Type B pancreatic cell (in vitro differentiated cells): ENCODE measurements around the gene KAZN. TPM values are rescaled to one million over a fixed set of nuclear protein-coding genes. Genes with fewer than 3 reads are reported as not detected.

ENCODE experiments used
- DNase-seq: peaks from one replicate; pipeline ENCODE4 v3.0.0; 2021; ENCODE audit warnings: mixed read lengths; ENCODE audit not compliant: unreplicated experiment; ENCODE audit errors: extremely low spot score
- H3K27ac Mint-ChIP-seq: 2 replicates; pipeline ENCODE4 v1.8.0; 2021; ENCODE audit warnings: mild to moderate bottlenecking, mixed read lengths
- H3K27me3 Mint-ChIP-seq: 2 replicates; pipeline ENCODE4 v1.8.0; 2021; ENCODE audit warnings: mixed read lengths
- H3K36me3 Mint-ChIP-seq: 2 replicates; pipeline ENCODE4 v1.8.0; 2021; ENCODE audit warnings: mixed read lengths
- H3K4me1 Mint-ChIP-seq: one replicate; pipeline ENCODE4 v1.8.0; 2021; ENCODE audit warnings: mixed read lengths; ENCODE audit not compliant: unreplicated experiment
- H3K4me3 Mint-ChIP-seq: 2 replicates; pipeline ENCODE4 v1.8.0; 2021; ENCODE audit warnings: mild to moderate bottlenecking, mixed read lengths
- H3K9me3 Mint-ChIP-seq: 2 replicates; pipeline ENCODE4 v1.8.0; 2021; ENCODE audit warnings: mixed read lengths
- CTCF ChIP-seq: fragments of 200-600 bp; sonication (generic); conservative IDR thresholded peaks from 2 replicates; pipeline ENCODE4 v1.5.0; 2021; ENCODE audit warnings: antibody characterized with exemption, mild to moderate bottlenecking
- total RNA-seq: library from RNA; stranded (reverse); gene quantifications from 2 replicates; pipeline ENCODE4 v1.2.1, GENCODE V29; 2021; ENCODE audit warnings: low replicate concordance

Gene KAZN
- total RNA-seq, 1 donor from 2014 or later, result 33.7 TPM

DNA sequence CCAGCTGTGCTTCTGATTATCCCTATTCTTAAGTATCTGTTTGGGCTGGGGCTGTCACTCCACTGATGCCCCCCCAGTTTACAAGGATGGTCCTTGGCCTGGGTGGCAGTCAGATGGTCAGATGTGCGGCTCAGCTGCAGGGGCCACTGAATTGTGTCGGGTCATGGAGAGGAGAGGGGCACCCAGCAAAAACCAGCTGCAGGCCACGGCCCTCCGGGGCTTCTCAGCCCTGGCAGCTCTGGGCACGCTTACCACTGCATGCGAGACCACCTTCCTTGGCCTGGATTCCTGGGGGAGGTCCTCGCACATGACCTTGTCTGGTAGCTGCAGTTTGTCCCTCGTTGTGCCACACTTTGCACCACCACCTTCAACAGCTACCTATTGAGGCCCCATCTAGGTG lies 390.2 kb downstream of the KAZN start:
- Mint-ChIP-seq H3K36me3 (peaks cover 4% of the 10 kb centered on the region), H3K9me3 (no peaks in the 10 kb centered on the region), H3K4me1 (peaks cover 20% of the 10 kb centered on the region), H3K27ac (peak overlapping the region; percentile 79), H3K27me3 (no peaks in the 10 kb centered on the region), H3K4me3 (no peak overlapping the region)
- no peak for TF ChIP-seq CTCF
- no peak for DNase-seq

DNA sequence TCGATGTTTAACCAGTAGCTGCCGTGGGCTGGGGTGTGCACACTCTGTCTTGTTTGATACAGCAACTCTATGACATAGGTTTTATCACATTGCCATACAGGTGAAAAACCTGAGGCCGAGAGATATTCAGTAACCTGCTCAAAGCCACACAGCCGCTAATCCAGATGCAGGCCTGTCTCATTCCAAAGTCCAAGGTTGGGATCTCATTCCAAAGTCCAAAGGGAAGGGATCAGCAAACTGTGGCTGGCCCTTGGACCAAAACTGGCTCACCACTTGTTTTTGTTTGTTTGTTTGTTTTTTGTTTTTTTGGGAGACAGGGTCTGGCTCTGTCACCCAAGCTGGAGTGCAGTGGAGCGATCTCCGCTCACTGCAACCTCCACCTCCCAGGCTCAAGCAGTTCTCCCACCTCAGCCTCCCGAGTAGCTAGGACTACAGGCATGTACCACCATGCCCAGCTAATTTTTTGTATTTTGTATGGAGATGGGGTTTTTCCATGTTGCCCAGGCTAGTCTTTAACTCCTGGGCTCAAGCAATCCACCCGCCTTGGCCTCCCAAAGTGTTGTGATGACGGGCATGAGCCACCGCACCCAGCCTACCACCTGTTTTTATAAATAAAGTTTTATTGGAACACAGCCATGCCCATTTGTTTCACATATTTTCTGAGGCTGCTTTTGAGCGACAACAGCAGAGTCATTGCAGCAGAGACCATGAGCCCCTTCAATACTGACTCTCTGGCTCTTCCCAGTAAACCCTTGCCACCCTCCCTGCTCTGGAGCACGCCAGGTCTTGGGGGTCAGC lies 391.6 kb downstream of the KAZN start:
- Mint-ChIP-seq H3K27ac (peak overlapping the region; percentile 63), H3K36me3 (peaks cover 7% of the 10 kb centered on the region), H3K4me1 (peaks cover 26% of the 10 kb centered on the region), H3K9me3 (no peaks in the 10 kb centered on the region), H3K4me3 (no peak overlapping the region), H3K27me3 (no peaks in the 10 kb centered on the region)
- TF ChIP-seq CTCF, result no peak
- no peak for DNase-seq

DNA sequence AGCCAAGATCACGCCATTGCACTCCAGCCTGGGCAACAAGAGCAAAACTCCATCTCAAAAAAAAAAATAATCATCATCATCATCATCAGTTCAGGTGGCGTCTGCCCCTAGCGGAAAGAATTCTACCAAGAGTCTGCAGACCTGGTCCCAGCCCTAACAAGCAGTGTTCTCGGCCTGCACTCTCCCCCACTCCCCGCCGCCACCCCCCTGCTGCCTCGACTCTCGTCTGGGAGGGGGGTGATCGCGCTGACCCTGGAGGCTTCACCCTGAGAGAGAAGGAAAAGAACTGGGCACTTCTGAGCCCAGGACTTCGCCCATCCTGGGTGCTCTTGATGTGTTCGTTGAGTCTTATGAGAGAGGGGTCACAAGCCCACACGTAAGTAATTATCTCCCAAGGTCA lies 394.9 kb downstream of the KAZN start:
- peaks cover 7% of the 10 kb centered on the region for H3K36me3 Mint-ChIP-seq
- peaks cover 31% of the 10 kb centered on the region for H3K4me1 Mint-ChIP-seq

GRCh38 chr1:14994148-14994547 lies 395.7 kb downstream of the KAZN start:
- Mint-ChIP-seq H3K27ac (no peak overlapping the region), H3K27me3 (no peaks in the 10 kb centered on the region), H3K4me1 (peaks cover 30% of the 10 kb centered on the region), H3K4me3 (no peak overlapping the region), H3K36me3 (peaks cover 7% of the 10 kb centered on the region), H3K9me3 (no peaks in the 10 kb centered on the region)
- no peak for DNase-seq
- TF ChIP-seq CTCF, result no peak

More for the DNA sequence above, 394.9 kb downstream of the KAZN start:
- H3K4me3 Mint-ChIP-seq, result no peak overlapping the region
- H3K27me3 Mint-ChIP-seq, result no peaks in the 10 kb centered on the region
- H3K9me3 Mint-ChIP-seq, result no peaks in the 10 kb centered on the region
- no peak for DNase-seq
- no peak for TF ChIP-seq CTCF
- H3K27ac Mint-ChIP-seq, result no peak overlapping the region

- H3K27me3 Mint-ChIP-seq, result no peaks in the 10 kb centered on the region
- peaks cover 6% of the 10 kb centered on the region for H3K36me3 Mint-ChIP-seq
- H3K9me3 Mint-ChIP-seq, result no peaks in the 10 kb centered on the region
- no peak for TF ChIP-seq CTCF
- peaks cover 29% of the 10 kb centered on the region for H3K4me1 Mint-ChIP-seq
- no peak for DNase-seq
- no peak overlapping the region for H3K4me3 Mint-ChIP-seq
- H3K27ac Mint-ChIP-seq, result peak overlapping the region; percentile 11
Measured at GRCh38 chr1:14994841-14995437, 396.5 kb downstream of the KAZN start.
